ENCODE measurements around the gene MRAP.

MRAP gene

GRCh38 chr21:32278518-32279376 is 19.9 kb upstream of the MRAP start, which contains the start of gene MIS18A:
Gene MIS18A, minus strand, starts transcription at chr21:32279049. Its CDS starts 35 bp downstream, at chr21:32279014.
- peak; percentile 68 for DNase-seq (ENCODE audit: low read depth)
- no peak for TF ChIP-seq CTCF (IDR thresholded peaks at IDR 0.05; ENCODE audit: low read depth, low read length, missing control alignments)

GRCh38 chr21:32279377-32279680 is 19.3 kb upstream of the MRAP start:
- no peak for DNase-seq (ENCODE audit: low read depth)
- peak overlapping the region; percentile 85 for H3K4me3 ChIP-seq (ENCODE audit: low read depth, low read length)
- TF ChIP-seq CTCF (IDR thresholded peaks at IDR 0.05; ENCODE audit: low read depth, low read length, missing control alignments): no peak

More at GRCh38 chr21:32278518-32279376, 19.9 kb upstream of the MRAP start, which contains the start of gene MIS18A:
- H3K4me3 ChIP-seq (ENCODE audit: low read depth, low read length): peak within 1 kb of the TSS; percentile 85

GRCh38 chr21:32281531-32281930 is 17.1 kb upstream of the MRAP start:
- TF ChIP-seq CTCF (IDR thresholded peaks at IDR 0.05; ENCODE audit: low read depth, low read length, missing control alignments): no peak
- no peak overlapping the region for H3K4me3 ChIP-seq (ENCODE audit: low read depth, low read length)

GRCh38 chr21:32282992-32283391 is 15.7 kb upstream of the MRAP start:
- no peak overlapping the region for H3K4me3 ChIP-seq (ENCODE audit: low read depth, low read length)
- TF ChIP-seq CTCF (IDR thresholded peaks at IDR 0.05; ENCODE audit: low read depth, low read length, missing control alignments): no peak
- DNase-seq (ENCODE audit: low read depth): no peak

More at GRCh38 chr21:32281531-32281930, 17.1 kb upstream of the MRAP start:
- DNase-seq (ENCODE audit: low read depth): no peak

GRCh38 chr21:32285476-32285875 is 13.2 kb upstream of the MRAP start:
- DNase-seq (ENCODE audit: low read depth): no peak
- no peak for TF ChIP-seq CTCF (IDR thresholded peaks at IDR 0.05; ENCODE audit: low read depth, low read length, missing control alignments)
- no peak overlapping the region for H3K4me3 ChIP-seq (ENCODE audit: low read depth, low read length)

- no peak for DNase-seq (ENCODE audit: low read depth)
- H3K4me3 ChIP-seq (ENCODE audit: low read depth, low read length): no peak overlapping the region
- TF ChIP-seq CTCF (IDR thresholded peaks at IDR 0.05; ENCODE audit: low read depth, low read length, missing control alignments): no peak
Observed at GRCh38 chr21:32297449-32297848, 1.2 kb upstream of the MRAP start.

- DNase-seq (ENCODE audit: low read depth): no peak
- no peak overlapping the region for H3K4me3 ChIP-seq (ENCODE audit: low read depth, low read length)
- TF ChIP-seq CTCF (IDR thresholded peaks at IDR 0.05; ENCODE audit: low read depth, low read length, missing control alignments): no peak
Observed at GRCh38 chr21:32298148-32298559, 501 bp upstream of the MRAP start.

Data from GM12864 (cell line).